Urinary bladder (tissue), 4 donors: ENCODE results near the gene ATOH7. TPM values are rescaled to one million over a fixed set of nuclear protein-coding genes. Genes with fewer than 3 reads are reported as not detected.
"Not testable (repeated sequence)": the region's sequence is repeated elsewhere in the genome, so short reads cannot be mapped to it uniquely, and the experiment has no call there.

Source experiments
- DNase-seq: peaks from one replicate; pipeline ENCODE4 v3.0.0-alpha.2; 2015; ENCODE audit errors: extremely low spot score
- H3K27ac ChIP-seq: one replicate; pipeline ENCODE4 v1.5.1; 2013; ENCODE audit warnings: low read depth, mild to moderate bottlenecking, moderate library complexity
- H3K36me3 ChIP-seq: one replicate; pipeline ENCODE4 v1.6.1; 2013; ENCODE audit warnings: mild to moderate bottlenecking, moderate library complexity; ENCODE audit not compliant: insufficient read depth
- H3K4me1 ChIP-seq: one replicate; pipeline ENCODE4 v1.6.1; 2013; ENCODE audit warnings: mild to moderate bottlenecking, moderate library complexity; ENCODE audit not compliant: insufficient read depth
- H3K4me3 ChIP-seq: one replicate; pipeline ENCODE4 v1.5.1; 2013; ENCODE audit warnings: low read depth, low read length
- WGBS: extraction: QIAGEN DNeasy Blood & Tissue Kit; methylation state at CpG from one replicate; pipeline ENCODE4 v1.1.7; 2013; 5-methylcytosine and 5-hydroxymethylcytosine counted together
- polyA plus RNA-seq: library from polyadenylated mRNA; stranded (reverse); fragments of 200-250 nt; gene quantifications from one replicate; pipeline ENCODE4 v1.2.3, GENCODE V29; 2013
- total RNA-seq: library from RNA; depleted of rRNA; stranded (reverse); fragments of >200 nt; gene quantifications from one replicate; pipeline ENCODE4 v1.2.3, GENCODE V29; 2014
- donor health status: healthy with polysubstance abuse.
- donor health status: healthy.

ATOH7 gene
- total RNA-seq = not detected
- polyA plus RNA-seq = 0.06 TPM

DNA sequence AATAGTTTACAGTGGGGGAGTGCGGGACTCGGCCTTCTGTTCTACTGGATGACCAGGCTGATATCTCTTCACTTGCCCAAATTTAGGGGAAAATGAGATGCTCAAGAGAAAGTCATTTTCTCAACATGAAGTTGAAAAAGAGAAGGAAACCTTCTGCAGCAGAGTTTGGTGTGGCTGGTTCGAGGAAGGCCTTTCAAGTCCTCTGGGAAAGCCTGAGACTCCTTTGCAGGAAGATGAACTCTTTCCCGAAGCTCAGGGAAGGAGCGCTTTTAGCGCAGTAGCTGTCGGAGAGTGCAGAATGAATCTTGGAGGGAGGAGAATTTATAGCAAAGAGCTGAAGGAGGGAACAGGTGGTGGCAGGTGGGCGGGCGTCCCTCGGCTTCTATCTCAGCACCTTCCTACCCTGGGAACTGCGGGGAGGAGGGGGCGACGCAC lies at the start of gene ATOH7:
TSS of gene ATOH7 (minus strand) at position 297 of the 435 bp plus-strand sequence. CDS start 436 bp downstream, outside the sequence.
- no peaks in the 10 kb centered on the region for H3K36me3 ChIP-seq
- no peak for DNase-seq
- no peaks in the 10 kb centered on the region for H3K4me1 ChIP-seq
- peak within 1 kb of the TSS; percentile 54 for H3K4me3 ChIP-seq
- H3K27ac ChIP-seq = no peak within 1 kb of the TSS
- 35% methylated on average over 13 of the region's 13 CpGs for WGBS

GRCh38 chr10:68280758-68281157 lies 48.8 kb upstream of the ATOH7 start:
- no peak for DNase-seq
- Histone ChIP-seq H3K36me3 (no peaks in the 10 kb centered on the region), H3K4me1 (no peaks in the 10 kb centered on the region), H3K4me3 (no peak overlapping the region), H3K27ac (no peak overlapping the region)
- WGBS = 96% methylated on average over 4 of the region's 4 CpGs

GRCh38 chr10:68278906-68279753 lies 47.2 kb upstream of the ATOH7 start:
- H3K27ac ChIP-seq, DNase-seq, H3K4me1 ChIP-seq, H3K36me3 ChIP-seq, H3K4me3 ChIP-seq: not testable (repeated sequence)
- WGBS = 97% methylated on average over 70 of the region's 70 CpGs

GRCh38 chr10:68277814-68278213 lies 45.9 kb upstream of the ATOH7 start:
- H3K27ac ChIP-seq, H3K4me3 ChIP-seq, H3K36me3 ChIP-seq, H3K4me1 ChIP-seq, DNase-seq: not testable (repeated sequence)
- 95% methylated on average over 2 of the region's 2 CpGs for WGBS

GRCh38 chr10:68276224-68276623 lies 44.3 kb upstream of the ATOH7 start:
- no peak overlapping the region for H3K27ac ChIP-seq
- H3K36me3 ChIP-seq = no peaks in the 10 kb centered on the region
- DNase-seq = no peak
- H3K4me3 ChIP-seq = no peak overlapping the region
- H3K4me1 ChIP-seq = no peaks in the 10 kb centered on the region

- WGBS = 93% methylated on average over 2 of the region's 2 CpGs
- no peaks in the 10 kb centered on the region for H3K36me3 ChIP-seq
- no peak for DNase-seq
- no peak overlapping the region for H3K4me3 ChIP-seq
- no peaks in the 10 kb centered on the region for H3K4me1 ChIP-seq
- no peak overlapping the region for H3K27ac ChIP-seq
Observed at GRCh38 chr10:68275600-68276126, 43.8 kb upstream of the ATOH7 start.

GRCh38 chr10:68272833-68273232 lies 40.9 kb upstream of the ATOH7 start:
- no peaks in the 10 kb centered on the region for H3K36me3 ChIP-seq
- H3K27ac ChIP-seq = no peak overlapping the region
- no peaks in the 10 kb centered on the region for H3K4me1 ChIP-seq
- H3K4me3 ChIP-seq = no peak overlapping the region
- DNase-seq = no peak

DNA sequence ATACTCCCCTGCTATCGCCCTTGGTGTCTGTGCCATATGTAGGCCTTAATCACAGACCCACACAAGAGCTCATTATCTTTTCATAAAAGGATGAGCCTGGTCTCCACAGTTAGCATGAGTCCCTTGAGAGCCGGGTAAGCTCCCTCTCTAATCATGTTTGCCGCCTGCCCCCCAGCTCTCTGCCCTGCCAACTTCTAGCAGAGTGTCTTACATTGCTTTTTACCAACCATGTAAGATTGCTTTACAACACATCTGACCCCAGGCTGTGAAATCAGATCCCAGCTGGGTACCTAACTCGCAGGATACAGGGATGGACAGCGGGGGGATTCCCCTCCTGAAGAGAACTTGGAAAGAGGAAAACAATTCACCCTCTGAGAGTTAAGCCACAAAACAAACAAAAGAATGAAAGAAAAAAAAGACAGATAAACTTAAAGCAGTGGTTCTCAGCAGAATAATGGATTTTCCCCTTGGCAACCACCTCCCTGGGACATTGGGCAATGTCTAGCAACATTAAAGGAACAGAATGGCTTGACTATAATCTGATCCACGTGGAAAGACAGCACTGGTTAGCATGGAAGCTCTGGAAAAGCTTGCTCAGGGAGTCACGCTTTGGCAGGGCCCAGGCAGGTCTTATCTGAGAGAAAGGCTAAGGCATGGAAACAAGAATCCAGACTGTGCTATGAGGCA lies 39.4 kb upstream of the ATOH7 start:
- H3K27ac ChIP-seq = no peak overlapping the region
- H3K36me3 ChIP-seq = no peaks in the 10 kb centered on the region
- H3K4me3 ChIP-seq = no peak overlapping the region
- H3K4me1 ChIP-seq = no peaks in the 10 kb centered on the region
- DNase-seq = no peak
- 63% methylated on average over 7 of the region's 7 CpGs for WGBS

GRCh38 chr10:68269562-68270290 lies 37.8 kb upstream of the ATOH7 start:
- Histone ChIP-seq H3K4me3 (no peak overlapping the region), H3K36me3 (no peaks in the 10 kb centered on the region), H3K27ac (no peak overlapping the region), H3K4me1 (no peaks in the 10 kb centered on the region)
- WGBS = 92% methylated on average over 2 of the region's 2 CpGs
- no peak for DNase-seq

DNA sequence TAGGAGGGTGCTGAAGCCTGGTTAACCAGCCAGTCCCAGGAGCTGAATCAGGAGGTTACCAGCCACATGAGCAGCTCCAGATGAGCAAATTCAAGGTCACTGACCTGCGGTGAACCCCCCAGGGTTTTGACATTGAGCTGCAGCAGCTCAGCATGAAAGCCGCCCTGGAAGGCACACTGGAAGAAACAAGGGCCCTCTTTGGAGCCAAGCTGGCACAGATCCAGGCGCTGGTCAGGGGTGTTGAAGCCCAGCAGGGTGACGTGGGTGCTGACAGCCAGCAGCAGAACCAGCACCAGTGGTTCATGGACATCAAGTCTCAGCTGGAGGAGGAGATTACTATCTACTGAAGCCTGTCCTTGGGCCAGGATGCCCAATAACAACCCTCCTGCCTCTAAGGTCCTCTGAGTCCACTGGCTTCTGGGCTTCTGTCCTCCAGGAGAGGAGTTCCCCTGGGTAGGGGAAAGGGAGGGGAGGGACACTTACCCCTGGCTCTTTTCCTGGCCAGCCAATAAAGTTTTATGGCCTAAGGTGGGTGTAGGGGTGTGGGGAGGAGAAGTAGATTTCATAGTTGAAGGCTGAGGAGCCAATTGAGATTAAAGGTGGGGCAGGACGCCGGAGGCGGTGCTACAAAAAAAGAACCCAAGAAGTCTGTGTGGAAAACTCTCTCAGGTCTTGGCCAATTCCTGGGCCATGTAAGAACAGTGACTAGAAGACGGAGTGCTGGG lies 29.4 kb upstream of the ATOH7 start:
- H3K27ac ChIP-seq = no peak overlapping the region
- WGBS = 77% methylated on average over 8 of the region's 8 CpGs
- no peaks in the 10 kb centered on the region for H3K36me3 ChIP-seq
- DNase-seq = no peak
- H3K4me1 ChIP-seq = no peaks in the 10 kb centered on the region
- H3K4me3 ChIP-seq = no peak overlapping the region

DNA sequence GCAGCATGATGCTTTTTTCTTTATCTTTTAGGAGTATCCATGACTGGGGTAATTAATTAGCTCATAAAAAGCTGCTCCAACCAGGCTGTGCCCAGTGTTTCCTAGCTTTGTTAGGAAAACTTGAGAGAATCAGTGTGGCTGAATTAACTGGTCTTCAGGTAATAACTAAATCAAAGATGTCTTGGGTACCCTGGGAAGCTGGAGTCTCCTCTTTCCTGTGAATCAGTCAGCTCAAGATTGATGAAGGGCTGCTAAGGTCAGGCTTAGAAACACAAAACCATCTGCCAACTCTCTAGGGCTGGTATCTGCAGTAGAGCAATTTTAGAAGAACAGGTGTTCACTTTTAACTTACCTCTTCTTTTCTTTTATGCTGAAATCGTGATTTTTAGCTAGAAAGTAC lies 21.4 kb upstream of the ATOH7 start:
- DNase-seq = no peak
- WGBS = 55% methylated on average over 1 of the region's 1 CpG
- Histone ChIP-seq H3K4me1 (no peaks in the 10 kb centered on the region), H3K4me3 (no peak overlapping the region), H3K36me3 (no peaks in the 10 kb centered on the region), H3K27ac (no peak overlapping the region)

DNA sequence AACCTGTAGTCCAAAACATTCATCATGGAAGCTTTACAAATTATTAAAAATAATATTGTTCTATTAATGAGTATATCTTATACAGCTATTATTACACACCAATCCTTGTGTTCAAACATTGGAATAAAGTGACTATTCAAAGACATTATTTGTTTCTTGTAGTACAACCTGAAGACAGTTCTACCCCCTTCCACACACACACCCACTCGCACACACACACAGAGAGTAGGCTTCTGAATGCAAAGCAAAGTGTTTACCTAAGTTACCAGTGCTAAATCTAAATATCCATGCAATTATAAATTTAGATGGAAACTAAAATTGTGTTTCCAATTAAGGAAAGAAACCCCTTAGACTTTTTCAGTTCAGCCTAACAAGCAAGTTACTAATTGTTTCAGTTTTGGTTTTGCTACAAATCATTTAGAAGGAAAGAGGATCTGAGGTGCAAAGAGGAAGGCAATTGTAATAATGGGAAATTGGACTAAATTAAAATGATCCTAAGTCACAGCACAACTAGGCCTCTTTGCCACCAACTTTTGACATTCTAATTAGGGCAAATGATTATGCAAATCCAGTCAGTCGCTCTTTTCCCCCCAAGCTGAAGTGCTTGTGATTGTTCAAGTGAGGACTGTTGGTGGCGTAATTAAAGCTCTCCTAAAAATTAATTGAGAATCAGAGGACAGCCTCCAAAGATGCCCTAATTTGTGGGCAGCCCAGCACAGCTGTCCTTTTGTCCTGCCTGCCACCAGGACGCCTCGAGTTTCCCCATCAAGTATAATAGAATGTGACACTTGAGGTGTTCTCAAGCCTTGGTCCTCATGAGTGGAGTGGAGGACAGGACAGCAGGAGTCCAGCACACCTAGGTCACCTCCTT lies 19.9 kb upstream of the ATOH7 start:
- no peaks in the 10 kb centered on the region for H3K4me1 ChIP-seq
- H3K27ac ChIP-seq = no peak overlapping the region
- DNase-seq = no peak

More for the DNA sequence above, 19.9 kb upstream of the ATOH7 start:
- H3K36me3 ChIP-seq = no peaks in the 10 kb centered on the region
- no peak overlapping the region for H3K4me3 ChIP-seq
- 81% methylated on average over 5 of the region's 5 CpGs for WGBS
